Measurements from ENCODE around the gene CASP6. TPM values are rescaled to one million over a fixed set of nuclear protein-coding genes. Genes with fewer than 3 reads are reported as not detected.

CASP6 gene
- total RNA-seq, 3 donors from 2014 or later (not counting 1 experiment from before 2014, with no cell fraction given), result 3.4 to 6.0 (median 4.8) TPM

- Mint-ChIP-seq H3K9me3 (no peaks in the 10 kb centered on the region), H3K27me3 (ENCODE audit: low read depth in 2 of 2) (no peaks in the 10 kb centered on the region), H3K4me1 (peaks cover 16 to 26% of the 10 kb centered on the region in 2 donors), H3K27ac (peak overlapping the region in 1 of 2 donors; percentile 57), H3K36me3 (peaks cover 9% of the 10 kb centered on the region), H3K4me3 (no peak overlapping the region)
- no peak for ATAC-seq
- intact Hi-C loops (cut with micrococcal nuclease), result no loop called here
- no peaks in the 10 kb centered on the region for H3K9me3 ChIP-seq (ENCODE audit: control insufficient read depth, insufficient read depth, low read length)
- peaks cover 14% of the 10 kb centered on the region for H3K36me3 ChIP-seq (ENCODE audit: control insufficient read depth, insufficient read depth, low read length)
- peaks cover 6% of the 10 kb centered on the region for H3K4me1 ChIP-seq (ENCODE audit: control insufficient read depth, insufficient read depth, low read length)
- WGBS (ENCODE audit: insufficient coverage), result 88% methylated on average over 1 of the region's 1 CpG
- H3K27me3 ChIP-seq (ENCODE audit: control insufficient read depth, insufficient read depth, low read length), result no peaks in the 10 kb centered on the region
- H3K27ac ChIP-seq (ENCODE audit: low read length), result no peak overlapping the region
- no peak for TF ChIP-seq CTCF (IDR thresholded peaks at IDR 0.05)
- no peak overlapping the region for H3K4me3 ChIP-seq (ENCODE audit: low read length)
- no peak for DNase-seq
Observed at GRCh38 chr4:109691411-109691920, 11.8 kb downstream of the CASP6 start.

GRCh38 chr4:109690690-109691410, 12.4 kb downstream of the CASP6 start:
- no peak overlapping the region for H3K4me3 Mint-ChIP-seq
- H3K9me3 Mint-ChIP-seq, result no peaks in the 10 kb centered on the region
- no peaks in the 10 kb centered on the region for H3K27me3 ChIP-seq (ENCODE audit: control insufficient read depth, insufficient read depth, low read length)
- H3K36me3 ChIP-seq (ENCODE audit: control insufficient read depth, insufficient read depth, low read length), result peaks cover 17% of the 10 kb centered on the region
- peaks cover 16 to 26% of the 10 kb centered on the region in 2 donors for H3K4me1 Mint-ChIP-seq
- no peak overlapping the region for H3K27ac ChIP-seq (ENCODE audit: low read length)
- intact Hi-C loops (cut with micrococcal nuclease), result no loop called here
- DNase-seq (peak in 1 of 2 donors; percentile 49), ATAC-seq (peak; percentile 63 to 88 (median 70))
- 41% methylated on average over 5 of the region's 6 CpGs for WGBS (ENCODE audit: insufficient coverage)
- peaks cover 9% of the 10 kb centered on the region for H3K36me3 Mint-ChIP-seq
- no peak for TF ChIP-seq CTCF (IDR thresholded peaks at IDR 0.05)
- H3K9me3 ChIP-seq (ENCODE audit: control insufficient read depth, insufficient read depth, low read length), result no peaks in the 10 kb centered on the region
- no peaks in the 10 kb centered on the region for H3K27me3 Mint-ChIP-seq (ENCODE audit: low read depth in 2 of 2)
- H3K4me1 ChIP-seq (ENCODE audit: control insufficient read depth, insufficient read depth, low read length), result peaks cover 6% of the 10 kb centered on the region
- H3K27ac Mint-ChIP-seq, result peak overlapping the region in 1 of 2 donors; percentile 57
- no peak overlapping the region for H3K4me3 ChIP-seq (ENCODE audit: low read length)

GRCh38 chr4:109684727-109685126, 18.5 kb downstream of the CASP6 start:
- Histone ChIP-seq H3K27me3 (ENCODE audit: control insufficient read depth, insufficient read depth, low read length) (no peaks in the 10 kb centered on the region), H3K4me1 (ENCODE audit: control insufficient read depth, insufficient read depth, low read length) (no peaks in the 10 kb centered on the region), H3K36me3 (ENCODE audit: control insufficient read depth, insufficient read depth, low read length) (peaks cover 34% of the 10 kb centered on the region), H3K4me3 (ENCODE audit: low read length) (no peak overlapping the region), H3K9me3 (ENCODE audit: control insufficient read depth, insufficient read depth, low read length) (no peaks in the 10 kb centered on the region), H3K27ac (ENCODE audit: low read length) (no peak overlapping the region)
- Mint-ChIP-seq H3K4me3 (no peak overlapping the region), H3K27ac (no peak overlapping the region), H3K9me3 (no peaks in the 10 kb centered on the region), H3K27me3 (ENCODE audit: low read depth in 2 of 2) (no peaks in the 10 kb centered on the region), H3K36me3 (peaks cover 17% of the 10 kb centered on the region), H3K4me1 (peaks cover 0 to 6% of the 10 kb centered on the region in 2 donors)
- intact Hi-C loops (cut with micrococcal nuclease), result no loop called here
- TF ChIP-seq CTCF (IDR thresholded peaks at IDR 0.05), result no peak
- DNase-seq (no peak), ATAC-seq (no peak)

All from natural killer cell (primary cell).